Gastroesophageal sphincter (tissue), 4 donors: ENCODE measurements around the gene TMIGD2. TPM values are rescaled to one million over a fixed set of nuclear protein-coding genes. Genes with fewer than 3 reads are reported as not detected.

Source experiments
- ATAC-seq: fragments of 150-250 bp; one replicate; pipeline ENCODE4 v1.9.1; 2016; ENCODE audit warnings: mild to moderate bottlenecking, moderate library complexity
- H3K27ac ChIP-seq, 4 donors: fragments of 200-600 bp; sonication (generic) in 3 of 4; 1 replicate in 3 of 4; 2 replicates in 1 of 4; pipeline ENCODE4 v1.5.1; 2016 to 2019
- H3K27me3 ChIP-seq: fragments of 200-600 bp; sonication (generic); one replicate; pipeline ENCODE4 v1.5.1; 2019
- H3K36me3 ChIP-seq, 2 donors: fragments of 200-600 bp; sonication (generic); one replicate each; pipeline ENCODE4 v1.5.1; 2019; ENCODE audit warnings: control low read depth in 1 of 2
- H3K4me1 ChIP-seq, 3 donors: fragments of 200-600 bp; sonication (generic); 1 replicate in 2 of 3; 2 replicates in 1 of 3; pipeline ENCODE4 v1.5.1; 2016 to 2019; ENCODE audit warnings: control low read depth in 2 of 3
- H3K4me3 ChIP-seq, 2 donors: fragments of 200-600 bp; sonication (generic); one replicate each; pipeline ENCODE4 v1.5.1; 2019; ENCODE audit warnings: mild to moderate bottlenecking in 1 of 2, moderate library complexity in 1 of 2
- H3K9me3 ChIP-seq, 3 donors: fragments of 200-600 bp; sonication (generic); one replicate each; pipeline ENCODE4 v1.5.1; 2017 to 2019; ENCODE audit warnings: control low read depth in 2 of 3
- EP300 ChIP-seq: sonication (generic); formaldehyde crosslinking; IDR thresholded peaks from one replicate; pipeline ENCODE4 v1.6.1; 2017; ENCODE audit warnings: antibody characterized with exemption, mild to moderate bottlenecking
- POLR2A ChIP-seq, 2 donors: fragments of 450-650 bp; IDR thresholded peaks; one replicate each; pipeline ENCODE4 v1.6.1; 2017; ENCODE audit warnings: antibody characterized with exemption in 2 of 2, mild to moderate bottlenecking in 2 of 2, moderate library complexity in 1 of 2
- POLR2AphosphoS5 ChIP-seq: sonication (generic); formaldehyde crosslinking; IDR thresholded peaks from one replicate; pipeline ENCODE4 v1.6.1; 2017; ENCODE audit warnings: antibody characterized with exemption
- WGBS, 2 donors: methylation state at CpG; one replicate each; pipeline ENCODE4 v1.1.5; 2018; ENCODE audit warnings: low coverage in 1 of 2; 5-methylcytosine and 5-hydroxymethylcytosine counted together
- total RNA-seq, 4 donors: library from RNA; depleted of rRNA; stranded (reverse); fragments of >200 nt; gene quantifications; one replicate each; pipeline ENCODE4 v1.1.0, GENCODE V29; 2016
- TF ChIP-seq, protein P1 (sequence below), 4 experiments: fragments of 200-600 bp in 2 of 4; fragments of 450-650 bp in 2 of 4; sonication (generic) in 1 of 4; IDR thresholded peaks; one replicate each; pipeline ENCODE4 v1.5.1; 2017 to 2019; ENCODE audit warnings: antibody characterized with exemption in 4 of 4, mild to moderate bottlenecking in 2 of 4, moderate library complexity in 2 of 4

The TMIGD2 gene
- total RNA-seq, 4 donors from 2014 or later, result 0.35 to 0.67 TPM; not detected in 2

DNA sequence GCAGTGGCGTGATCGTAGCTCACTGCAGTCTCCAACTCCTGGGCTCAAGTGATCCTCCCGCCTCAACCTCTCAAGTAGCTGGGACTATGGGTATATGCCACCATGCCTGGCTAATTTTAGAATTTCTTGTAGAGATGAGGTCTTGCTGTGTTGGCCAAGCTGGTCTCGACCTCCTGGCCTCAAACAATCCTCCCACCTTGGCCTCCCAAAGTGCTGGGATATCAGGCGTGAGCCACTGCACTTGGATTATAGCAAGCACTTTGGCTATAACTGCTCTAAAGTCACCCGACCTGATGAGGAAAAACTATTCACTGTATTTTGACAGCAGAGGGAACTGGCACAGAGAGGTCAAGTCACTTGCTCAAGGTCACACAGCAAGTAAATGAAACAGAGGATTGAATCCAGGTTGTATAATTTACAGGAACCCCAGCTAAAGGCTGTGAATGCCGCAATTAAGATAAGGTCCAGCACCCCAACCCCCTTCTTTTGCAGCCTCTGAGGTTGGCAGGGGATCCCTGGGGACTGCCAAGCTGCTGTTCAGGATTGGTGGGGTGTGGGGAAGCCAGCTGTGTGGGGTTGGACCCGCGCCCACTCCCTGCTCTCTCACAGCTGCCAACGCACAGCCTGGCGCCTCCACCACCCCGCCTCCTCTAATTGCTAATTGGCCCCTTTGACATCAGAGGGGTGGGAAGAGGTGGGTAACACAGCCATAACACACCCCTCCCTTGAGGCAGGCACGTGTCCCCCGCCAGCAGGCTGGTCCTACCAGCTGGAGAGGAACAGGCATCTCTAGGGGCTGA, 6.0 kb downstream of the TMIGD2 start:
- no peak overlapping the region for H3K4me3 ChIP-seq
- H3K36me3 ChIP-seq, result no peaks in the 10 kb centered on the region
- ATAC-seq, result no peak
- no peaks in the 10 kb centered on the region for H3K9me3 ChIP-seq
- H3K27me3 ChIP-seq, result peaks cover 53% of the 10 kb centered on the region
- H3K27ac ChIP-seq, result no peak overlapping the region
- 6 to 50% methylated on average over 3 to 10 of the region's 14 CpGs for WGBS, 2 donors
- no peaks in the 10 kb centered on the region for H3K4me1 ChIP-seq
- TF ChIP-seq POLR2AphosphoS5 (no peak), EP300 (no peak), POLR2A (IDR thresholded peaks at IDR 0.05) (no peak)
- TF ChIP-seq, protein P1, sequence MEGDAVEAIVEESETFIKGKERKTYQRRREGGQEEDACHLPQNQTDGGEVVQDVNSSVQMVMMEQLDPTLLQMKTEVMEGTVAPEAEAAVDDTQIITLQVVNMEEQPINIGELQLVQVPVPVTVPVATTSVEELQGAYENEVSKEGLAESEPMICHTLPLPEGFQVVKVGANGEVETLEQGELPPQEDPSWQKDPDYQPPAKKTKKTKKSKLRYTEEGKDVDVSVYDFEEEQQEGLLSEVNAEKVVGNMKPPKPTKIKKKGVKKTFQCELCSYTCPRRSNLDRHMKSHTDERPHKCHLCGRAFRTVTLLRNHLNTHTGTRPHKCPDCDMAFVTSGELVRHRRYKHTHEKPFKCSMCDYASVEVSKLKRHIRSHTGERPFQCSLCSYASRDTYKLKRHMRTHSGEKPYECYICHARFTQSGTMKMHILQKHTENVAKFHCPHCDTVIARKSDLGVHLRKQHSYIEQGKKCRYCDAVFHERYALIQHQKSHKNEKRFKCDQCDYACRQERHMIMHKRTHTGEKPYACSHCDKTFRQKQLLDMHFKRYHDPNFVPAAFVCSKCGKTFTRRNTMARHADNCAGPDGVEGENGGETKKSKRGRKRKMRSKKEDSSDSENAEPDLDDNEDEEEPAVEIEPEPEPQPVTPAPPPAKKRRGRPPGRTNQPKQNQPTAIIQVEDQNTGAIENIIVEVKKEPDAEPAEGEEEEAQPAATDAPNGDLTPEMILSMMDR (IDR thresholded peaks at IDR 0.05), result no peak

DNA sequence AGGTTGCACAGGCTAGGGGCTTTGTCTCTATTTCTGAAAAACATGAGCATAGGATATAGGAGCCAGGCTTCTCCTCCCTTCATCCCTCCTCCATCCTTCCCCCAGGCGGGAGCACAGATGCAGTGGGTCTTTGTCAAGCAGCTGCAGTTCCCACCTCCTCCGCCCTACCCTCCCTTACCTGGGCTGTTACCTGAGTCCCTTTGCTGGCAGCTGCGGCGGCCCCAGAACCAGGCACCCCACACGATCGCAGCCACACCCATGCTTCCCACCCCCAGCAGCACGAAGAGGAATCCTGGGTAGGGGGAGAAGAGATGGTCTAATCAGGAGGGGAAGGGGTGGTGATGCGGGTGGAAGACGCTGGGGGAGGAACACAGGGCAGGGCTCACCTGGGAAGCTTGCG, 7.8 kb downstream of the TMIGD2 start:
- ATAC-seq, result no peak
- Histone ChIP-seq H3K27me3 (peaks cover 68% of the 10 kb centered on the region), H3K4me3 (no peak overlapping the region), H3K9me3 (no peaks in the 10 kb centered on the region), H3K27ac (no peak overlapping the region), H3K4me1 (no peaks in the 10 kb centered on the region), H3K36me3 (no peaks in the 10 kb centered on the region)
- 44 to 47% methylated on average over 2 of the region's 10 CpGs for WGBS, 2 donors
- TF ChIP-seq, protein P1 (IDR thresholded peaks at IDR 0.05), result no peak
- no peak for TF ChIP-seq POLR2AphosphoS5
- no peak for TF ChIP-seq POLR2A (IDR thresholded peaks at IDR 0.05)
- TF ChIP-seq EP300, result no peak

DNA sequence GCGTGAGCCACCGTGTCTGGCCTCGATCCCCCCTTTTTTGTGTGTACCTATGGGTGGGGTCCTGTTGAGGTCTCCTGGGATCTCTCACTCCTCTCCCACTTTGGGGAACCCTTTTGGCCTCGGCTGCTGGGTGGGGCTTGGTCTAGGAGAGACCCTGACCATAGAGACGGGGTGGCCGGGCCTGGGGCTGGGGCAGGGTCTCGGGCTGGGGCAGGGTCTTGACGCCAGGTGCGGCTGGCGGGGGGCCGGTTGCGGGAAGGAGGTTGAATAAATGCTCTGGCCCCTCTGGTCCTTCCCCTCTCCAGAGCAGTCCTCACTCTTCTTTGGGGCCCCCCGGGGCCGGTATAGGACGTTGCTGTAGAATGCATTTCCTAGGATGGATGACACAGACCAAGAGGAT, 9.7 kb downstream of the TMIGD2 start:
- TF ChIP-seq POLR2AphosphoS5, result no peak
- TF ChIP-seq, protein P1 (IDR thresholded peaks at IDR 0.05), result no peak
- ATAC-seq, result no peak
- H3K9me3 ChIP-seq, result no peaks in the 10 kb centered on the region
- peaks cover 75% of the 10 kb centered on the region for H3K27me3 ChIP-seq
- no peak overlapping the region for H3K4me3 ChIP-seq
- H3K27ac ChIP-seq, result no peak overlapping the region
- 53 to 80% methylated on average over 2 to 3 of the region's 15 CpGs for WGBS, 2 donors
- no peaks in the 10 kb centered on the region for H3K4me1 ChIP-seq
- no peaks in the 10 kb centered on the region for H3K36me3 ChIP-seq

DNA sequence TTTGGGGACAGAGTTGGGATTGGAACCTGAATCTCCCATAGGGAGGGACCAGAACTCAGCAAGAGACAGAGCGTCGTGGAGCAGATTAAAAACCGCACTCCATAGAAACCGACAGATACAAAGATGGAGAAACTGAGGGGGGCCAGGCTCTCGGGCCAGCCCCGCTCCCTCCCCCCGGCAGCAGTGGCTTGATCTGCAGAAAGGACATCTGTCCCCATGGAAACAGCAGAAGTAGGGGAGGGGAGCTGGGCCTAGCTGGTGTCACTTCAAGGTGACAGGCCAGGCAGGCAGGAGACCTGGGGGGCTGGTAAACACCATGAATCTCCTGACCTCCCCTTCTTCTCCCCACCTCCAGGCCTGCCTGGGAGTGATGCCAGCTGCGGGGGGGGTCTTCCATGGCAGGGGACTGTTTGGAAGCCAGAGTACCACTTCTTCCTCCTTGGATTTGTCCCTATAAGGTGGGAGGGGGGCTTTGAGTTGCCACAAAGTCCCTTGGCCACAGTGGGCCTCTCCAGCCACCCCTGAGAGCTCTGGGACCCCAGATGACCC, 10.9 kb downstream of the TMIGD2 start:
- no peak for ATAC-seq
- peaks cover 77% of the 10 kb centered on the region for H3K27me3 ChIP-seq
- WGBS, 2 donors, result 59% methylated on average over 7 of the region's 8 CpGs; no CpG with 5 or more reads in 1 of the 2 donors
- H3K27ac ChIP-seq, result no peak overlapping the region
- no peaks in the 10 kb centered on the region for H3K36me3 ChIP-seq
- no peaks in the 10 kb centered on the region for H3K9me3 ChIP-seq
- H3K4me1 ChIP-seq, result no peaks in the 10 kb centered on the region
- H3K4me3 ChIP-seq, result no peak overlapping the region
- TF ChIP-seq POLR2AphosphoS5 (no peak), POLR2A (IDR thresholded peaks at IDR 0.05) (no peak), EP300 (no peak)
- TF ChIP-seq, protein P1 (IDR thresholded peaks at IDR 0.05), result no peak
